IMR-90 (cell line): Measurements from ENCODE around the gene SCYL2.

Experiments used
- BHLHE40 ChIP-seq: fragments of 150-350 bp; IDR thresholded peaks from 2 replicates; pipeline ENCODE4 v1.6.1; 2016; ENCODE audit warnings: mild to moderate bottlenecking, low read depth, low read length
- CHD1 ChIP-seq: IDR thresholded peaks from 2 replicates; pipeline ENCODE4 v1.6.1; 2012; ENCODE audit warnings: low read depth, low read length, improper control_type of control experiment
- FOS ChIP-seq: fragments of 150-350 bp; IDR thresholded peaks from 2 replicates; pipeline ENCODE4 v1.6.1; 2016; ENCODE audit warnings: low read depth, low read length
- MAFK ChIP-seq: IDR thresholded peaks from 2 replicates; pipeline ENCODE4 v1.6.1; 2012; ENCODE audit warnings: low read depth, low read length, improper control_type of control experiment
- MXI1 ChIP-seq: IDR thresholded peaks from 2 replicates; pipeline ENCODE4 v1.6.1; 2012; ENCODE audit warnings: low read depth, mild to moderate bottlenecking, low read length, moderate library complexity, borderline replicate concordance
- NFE2L2 ChIP-seq: fragments of 150-350 bp; IDR thresholded peaks from 2 replicates; pipeline ENCODE4 v1.6.1; 2016; ENCODE audit warnings: low read depth, mild to moderate bottlenecking, low read length
- POLR2A ChIP-seq: IDR thresholded peaks from 2 replicates; pipeline ENCODE4 v1.6.1; 2012; ENCODE audit warnings: mild to moderate bottlenecking, low read depth, low read length
- RAD21 ChIP-seq: IDR thresholded peaks from 2 replicates; pipeline ENCODE4 v1.6.1; 2012; ENCODE audit warnings: low read length, improper control_type of control experiment
- RFX5 ChIP-seq: IDR thresholded peaks from 2 replicates; pipeline ENCODE4 v1.8.0; 2012; ENCODE audit warnings: low read depth, mild to moderate bottlenecking, low read length, moderate library complexity
- SMC3 ChIP-seq: fragments of 150-350 bp; IDR thresholded peaks from 2 replicates; pipeline ENCODE4 v1.6.1; 2016; ENCODE audit warnings: low read depth, mild to moderate bottlenecking, antibody characterized with exemption, low read length, moderate library complexity
- TF ChIP-seq, protein P1 (sequence below): conservative IDR thresholded peaks from 2 replicates; pipeline ENCODE4 v1.5.1; 2012; ENCODE audit warnings: mild to moderate bottlenecking, low read depth, low read length, improper control_type of control experiment
- TF ChIP-seq, protein P2 (sequence below): fragments of 150-350 bp; IDR thresholded peaks from 2 replicates; pipeline ENCODE4 v1.6.1; 2016; ENCODE audit warnings: low read depth, mild to moderate bottlenecking, low read length, moderate library complexity, borderline replicate concordance
- TF ChIP-seq, protein P3 (sequence below): fragments of 150-350 bp; IDR thresholded peaks from 2 replicates; pipeline ENCODE4 v1.6.1; 2017; ENCODE audit warnings: mild to moderate bottlenecking, antibody characterized with exemption, low read length, low read depth

DNA sequence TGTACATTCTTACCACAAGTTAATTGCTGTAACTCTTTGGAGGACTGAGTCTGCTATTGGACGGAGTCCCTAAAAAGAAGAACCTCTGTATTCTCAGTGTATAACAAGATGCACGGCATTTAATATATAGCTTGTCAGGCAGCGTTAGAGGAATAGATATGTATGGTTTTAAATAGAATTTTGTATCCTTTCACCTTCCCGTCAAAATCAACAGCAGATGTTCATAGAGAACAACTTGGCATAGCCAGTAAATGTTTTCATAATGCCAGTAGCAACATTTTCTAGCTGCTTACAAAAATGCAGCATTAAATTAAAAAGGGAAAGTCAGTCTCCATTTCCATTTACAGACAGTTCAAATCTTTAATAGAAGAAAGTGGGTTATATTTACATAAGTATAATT, 6.8 kb downstream of the SCYL2 start:
- TF ChIP-seq, protein P1, sequence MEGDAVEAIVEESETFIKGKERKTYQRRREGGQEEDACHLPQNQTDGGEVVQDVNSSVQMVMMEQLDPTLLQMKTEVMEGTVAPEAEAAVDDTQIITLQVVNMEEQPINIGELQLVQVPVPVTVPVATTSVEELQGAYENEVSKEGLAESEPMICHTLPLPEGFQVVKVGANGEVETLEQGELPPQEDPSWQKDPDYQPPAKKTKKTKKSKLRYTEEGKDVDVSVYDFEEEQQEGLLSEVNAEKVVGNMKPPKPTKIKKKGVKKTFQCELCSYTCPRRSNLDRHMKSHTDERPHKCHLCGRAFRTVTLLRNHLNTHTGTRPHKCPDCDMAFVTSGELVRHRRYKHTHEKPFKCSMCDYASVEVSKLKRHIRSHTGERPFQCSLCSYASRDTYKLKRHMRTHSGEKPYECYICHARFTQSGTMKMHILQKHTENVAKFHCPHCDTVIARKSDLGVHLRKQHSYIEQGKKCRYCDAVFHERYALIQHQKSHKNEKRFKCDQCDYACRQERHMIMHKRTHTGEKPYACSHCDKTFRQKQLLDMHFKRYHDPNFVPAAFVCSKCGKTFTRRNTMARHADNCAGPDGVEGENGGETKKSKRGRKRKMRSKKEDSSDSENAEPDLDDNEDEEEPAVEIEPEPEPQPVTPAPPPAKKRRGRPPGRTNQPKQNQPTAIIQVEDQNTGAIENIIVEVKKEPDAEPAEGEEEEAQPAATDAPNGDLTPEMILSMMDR: no peak
- no peak for TF ChIP-seq POLR2A
- TF ChIP-seq MXI1: no peak
- TF ChIP-seq, protein P2, sequence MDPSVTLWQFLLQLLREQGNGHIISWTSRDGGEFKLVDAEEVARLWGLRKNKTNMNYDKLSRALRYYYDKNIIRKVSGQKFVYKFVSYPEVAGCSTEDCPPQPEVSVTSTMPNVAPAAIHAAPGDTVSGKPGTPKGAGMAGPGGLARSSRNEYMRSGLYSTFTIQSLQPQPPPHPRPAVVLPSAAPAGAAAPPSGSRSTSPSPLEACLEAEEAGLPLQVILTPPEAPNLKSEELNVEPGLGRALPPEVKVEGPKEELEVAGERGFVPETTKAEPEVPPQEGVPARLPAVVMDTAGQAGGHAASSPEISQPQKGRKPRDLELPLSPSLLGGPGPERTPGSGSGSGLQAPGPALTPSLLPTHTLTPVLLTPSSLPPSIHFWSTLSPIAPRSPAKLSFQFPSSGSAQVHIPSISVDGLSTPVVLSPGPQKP: no peak
- TF ChIP-seq RAD21: no peak
- TF ChIP-seq, protein P3, sequence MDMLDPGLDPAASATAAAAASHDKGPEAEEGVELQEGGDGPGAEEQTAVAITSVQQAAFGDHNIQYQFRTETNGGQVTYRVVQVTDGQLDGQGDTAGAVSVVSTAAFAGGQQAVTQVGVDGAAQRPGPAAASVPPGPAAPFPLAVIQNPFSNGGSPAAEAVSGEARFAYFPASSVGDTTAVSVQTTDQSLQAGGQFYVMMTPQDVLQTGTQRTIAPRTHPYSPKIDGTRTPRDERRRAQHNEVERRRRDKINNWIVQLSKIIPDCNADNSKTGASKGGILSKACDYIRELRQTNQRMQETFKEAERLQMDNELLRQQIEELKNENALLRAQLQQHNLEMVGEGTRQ: no peak
- TF ChIP-seq CHD1: no peak
- no peak for TF ChIP-seq FOS
- TF ChIP-seq BHLHE40: no peak
- TF ChIP-seq MAFK: no peak
- TF ChIP-seq RFX5: no peak
- no peak for TF ChIP-seq NFE2L2
- no peak for TF ChIP-seq SMC3
